Trophoblast cell (in vitro differentiated cells and primary cell): ENCODE data around the gene RAPGEFL1.
"Not testable (repeated sequence)": the region's sequence is repeated elsewhere in the genome, so short reads cannot be mapped to it uniquely, and the experiment has no call there.

Source experiments
- DNase-seq, 2 donors: peaks; one replicate each; pipeline ENCODE4 v3.0.0-alpha.2; 2016
- H2AFZ ChIP-seq: 2 replicates; pipeline ENCODE4 v1.6.1; 2013; ENCODE audit warnings: low read length, moderate library complexity, mild to moderate bottlenecking; ENCODE audit not compliant: insufficient read depth, poor library complexity
- H2AK5ac ChIP-seq: 2 replicates; pipeline ENCODE4 v1.6.1; 2013; ENCODE audit warnings: mild to moderate bottlenecking, low read length
- H2BK120ac ChIP-seq: 2 replicates; pipeline ENCODE4 v1.6.1; 2013; ENCODE audit warnings: low read length, mild to moderate bottlenecking, moderate library complexity; ENCODE audit not compliant: insufficient read depth, poor library complexity
- H2BK12ac ChIP-seq: 2 replicates; pipeline ENCODE4 v1.6.1; 2013; ENCODE audit warnings: mild to moderate bottlenecking, low read length, moderate library complexity
- H2BK5ac ChIP-seq: 2 replicates; pipeline ENCODE4 v1.6.1; 2013; ENCODE audit warnings: low read length, low read depth, moderate library complexity, mild to moderate bottlenecking; ENCODE audit not compliant: poor library complexity
- H3K14ac ChIP-seq: 2 replicates; pipeline ENCODE4 v1.6.1; 2013; ENCODE audit warnings: mild to moderate bottlenecking, low read length
- H3K18ac ChIP-seq: 2 replicates; pipeline ENCODE4 v1.6.1; 2013; ENCODE audit warnings: mild to moderate bottlenecking, low read length
- H3K23ac ChIP-seq: 2 replicates; pipeline ENCODE4 v1.6.1; 2013; ENCODE audit warnings: low read length
- H3K27ac ChIP-seq: 2 replicates; pipeline ENCODE4 v1.5.1; 2013; ENCODE audit warnings: low read depth, mild to moderate bottlenecking, inconsistent platforms, low read length, moderate library complexity
- H3K27me3 ChIP-seq: 2 replicates; pipeline ENCODE4 v1.6.1; 2013; ENCODE audit warnings: inconsistent platforms, mild to moderate bottlenecking, low read length, moderate library complexity; ENCODE audit not compliant: insufficient read depth
- H3K36me3 ChIP-seq, 2 experiments: 1 replicate in 1 of 2; 2 replicates in 1 of 2; pipeline ENCODE4 v1.6.1; 2013; ENCODE audit warnings: low read length in 2 of 2, mild to moderate bottlenecking in 2 of 2, moderate library complexity in 1 of 2; ENCODE audit not compliant: insufficient read depth in 2 of 2, control insufficient read depth in 1 of 2
- H3K4ac ChIP-seq: 2 replicates; pipeline ENCODE4 v1.6.1; 2013; ENCODE audit warnings: low read depth, mild to moderate bottlenecking, low read length, moderate library complexity
- H3K4me1 ChIP-seq, 2 experiments: 1 replicate in 1 of 2; 2 replicates in 1 of 2; pipeline ENCODE4 v1.6.1; 2013; ENCODE audit warnings: low read length in 2 of 2, mild to moderate bottlenecking in 2 of 2, moderate library complexity in 1 of 2; ENCODE audit not compliant: insufficient read depth in 2 of 2, control insufficient read depth in 1 of 2
- H3K4me2 ChIP-seq: 2 replicates; pipeline ENCODE4 v1.6.1; 2013; ENCODE audit warnings: inconsistent platforms, mild to moderate bottlenecking, low read length, moderate library complexity
- H3K4me3 ChIP-seq: 2 replicates; pipeline ENCODE4 v1.5.1; 2013; ENCODE audit warnings: mild to moderate bottlenecking, low read depth, low read length, inconsistent platforms
- H3K79me1 ChIP-seq: one replicate; pipeline ENCODE4 v1.6.1; 2013; ENCODE audit warnings: low read length
- H3K79me2 ChIP-seq: 2 replicates; pipeline ENCODE4 v1.6.1; 2013; ENCODE audit warnings: low read length, mild to moderate bottlenecking; ENCODE audit not compliant: control insufficient read depth, insufficient read depth, poor library complexity
- H3K9ac ChIP-seq: 2 replicates; pipeline ENCODE4 v1.6.1; 2013; ENCODE audit warnings: mild to moderate bottlenecking, low read length
- H3K9me3 ChIP-seq: 2 replicates; pipeline ENCODE4 v1.6.1; 2013; ENCODE audit warnings: low read depth, mild to moderate bottlenecking, control low read depth, inconsistent platforms, low read length; ENCODE audit not compliant: insufficient read depth
- H4K12ac ChIP-seq: 2 replicates; pipeline ENCODE4 v1.6.1; 2013; ENCODE audit warnings: low read depth, mild to moderate bottlenecking, low read length, moderate library complexity
- H4K8ac ChIP-seq: 2 replicates; pipeline ENCODE4 v1.6.1; 2013; ENCODE audit warnings: low read depth, mild to moderate bottlenecking, low read length, moderate library complexity
- H4K91ac ChIP-seq: one replicate; pipeline ENCODE4 v1.6.1; 2013; ENCODE audit warnings: low read depth, mild to moderate bottlenecking, low read length, moderate library complexity
- WGBS: extraction: QIAGEN DNeasy Blood & Tissue Kit; methylation state at CpG from one replicate; pipeline ENCODE4 v1.1.7; 2013; ENCODE audit warnings: missing lambda C conversion rate; ENCODE audit not compliant: insufficient read length, insufficient coverage; ENCODE audit errors: extremely low coverage; 5-methylcytosine and 5-hydroxymethylcytosine counted together

The RAPGEFL1 gene

DNA sequence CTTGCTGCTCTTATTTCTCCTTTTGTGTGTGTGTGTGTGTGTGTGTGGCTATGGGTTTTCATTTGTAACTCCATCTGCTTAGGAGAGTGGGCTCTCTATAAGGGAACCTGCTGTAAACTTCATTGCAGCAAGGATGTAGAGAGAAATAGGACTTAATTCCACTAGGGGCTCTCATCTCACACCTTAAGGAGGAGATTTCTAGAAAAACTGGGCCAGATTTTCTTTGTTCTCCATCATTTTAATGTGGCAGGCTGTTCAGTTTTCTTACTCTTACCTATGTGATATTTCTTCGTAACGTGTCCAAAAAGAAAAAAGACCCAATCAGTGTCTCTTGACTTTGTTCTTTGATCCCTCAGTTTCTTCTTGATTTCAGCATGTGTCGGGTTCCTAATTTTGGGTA lies 41.5 kb upstream of the RAPGEFL1 start:
- Histone ChIP-seq H3K27me3 (no peaks in the 10 kb centered on the region), H4K8ac (no peak overlapping the region), H3K9ac (no peak overlapping the region), H3K18ac (no peak overlapping the region), H3K36me3 (peaks cover 12 to 41% of the 10 kb centered on the region in 2 experiments), H3K27ac (no peak overlapping the region), H3K79me1 (peaks cover 10% of the 10 kb centered on the region), H4K91ac (no peak overlapping the region), H2BK120ac (no peak overlapping the region), H3K9me3 (no peaks in the 10 kb centered on the region), H3K79me2 (peaks cover 7% of the 10 kb centered on the region), H2AK5ac (no peak overlapping the region), H2BK5ac (no peak overlapping the region), H3K4me1 (peaks cover 5% of the 10 kb centered on the region in 2 experiments), H2BK12ac (no peak overlapping the region), H3K4me3 (no peak overlapping the region), H2AFZ (no peak overlapping the region), H3K14ac (no peak overlapping the region), H4K12ac (no peak overlapping the region), H3K4ac (no peak overlapping the region), H3K4me2 (no peak overlapping the region), H3K23ac (no peak overlapping the region)
- WGBS = no CpG with 5 or more reads among the region's 3 CpGs
- no peak for DNase-seq

DNA sequence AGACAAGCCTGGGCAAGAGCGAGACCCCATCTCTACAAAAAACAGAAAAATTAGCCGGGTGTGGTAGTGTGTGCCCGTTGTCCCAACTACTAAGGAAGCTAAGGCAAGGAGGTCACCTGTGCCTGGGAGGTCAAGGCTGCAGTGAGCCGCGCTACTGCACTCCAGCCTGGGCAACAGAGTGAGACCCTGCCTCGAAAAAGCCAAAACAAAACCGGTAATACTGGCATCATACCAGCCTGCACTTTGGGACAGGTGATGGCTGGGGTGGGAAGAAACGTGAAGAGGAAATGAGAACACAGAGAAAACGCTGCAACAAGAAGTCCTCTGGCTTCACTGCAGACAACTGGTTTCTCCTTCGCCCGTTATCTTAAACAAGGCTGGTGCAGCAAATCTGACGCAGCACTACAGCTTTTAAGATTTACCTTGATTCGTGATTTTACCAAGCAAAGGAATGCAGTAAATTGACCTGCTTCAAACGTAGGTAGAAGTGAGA lies 37.7 kb upstream of the RAPGEFL1 start:
- peak overlapping the region; percentile 72 for H2AK5ac ChIP-seq
- no peak for DNase-seq
- H4K12ac ChIP-seq = peak overlapping the region; percentile 57
- H3K9me3 ChIP-seq = no peaks in the 10 kb centered on the region
- no peaks in the 10 kb centered on the region for H3K27me3 ChIP-seq
- H3K4me2 ChIP-seq = peak overlapping the region; percentile 65
- H3K27ac ChIP-seq = peak overlapping the region; percentile 60
- H2BK120ac ChIP-seq = peak overlapping the region; percentile 29
- H3K18ac ChIP-seq = peak overlapping the region; percentile 12
- peaks cover 5 to 9% of the 10 kb centered on the region in 2 experiments for H3K4me1 ChIP-seq
- H2AFZ ChIP-seq = peak overlapping the region; percentile 50
- peak overlapping the region; percentile 50 for H4K91ac ChIP-seq
- no peak overlapping the region for H2BK12ac ChIP-seq
- no peak overlapping the region for H3K23ac ChIP-seq
- peak overlapping the region; percentile 33 for H3K14ac ChIP-seq
- H4K8ac ChIP-seq = peak overlapping the region; percentile 80
- H3K79me2 ChIP-seq = peaks cover 7% of the 10 kb centered on the region
- H3K79me1 ChIP-seq = peaks cover 10% of the 10 kb centered on the region
- WGBS = no CpG with 5 or more reads among the region's 14 CpGs
- H3K9ac ChIP-seq = peak overlapping the region; percentile 59
- H3K36me3 ChIP-seq = peaks cover 8 to 22% of the 10 kb centered on the region in 2 experiments
- H3K4me3 ChIP-seq = peak overlapping the region; percentile 51
- peak overlapping the region; percentile 68 for H3K4ac ChIP-seq
- peak overlapping the region; percentile 29 for H2BK5ac ChIP-seq

- not testable (repeated sequence) for H3K18ac ChIP-seq, H4K12ac ChIP-seq, H3K4me1 ChIP-seq, H3K4me2 ChIP-seq, H2BK12ac ChIP-seq, H3K4ac ChIP-seq, H3K23ac ChIP-seq, H2AK5ac ChIP-seq, H2AFZ ChIP-seq, H3K4me3 ChIP-seq, H3K14ac ChIP-seq, H3K9ac ChIP-seq, H4K91ac ChIP-seq, H3K79me2 ChIP-seq, H3K27ac ChIP-seq, H2BK120ac ChIP-seq, H3K27me3 ChIP-seq, H3K79me1 ChIP-seq, H2BK5ac ChIP-seq, H3K9me3 ChIP-seq, H4K8ac ChIP-seq, DNase-seq
- H3K36me3 ChIP-seq = peaks cover 6 to 17% of the 10 kb centered on the region in 2 experiments
- WGBS = no CpG with 5 or more reads among the region's 3 CpGs
These were observed 34.1 kb upstream of the RAPGEFL1 start for GRCh38 chr17:40143166-40143565.

- Histone ChIP-seq H4K12ac (no peak overlapping the region), H3K79me2 (peaks cover under 1% of the 10 kb centered on the region), H3K79me1 (peaks cover under 1% of the 10 kb centered on the region), H4K91ac (no peak overlapping the region), H3K18ac (no peak overlapping the region), H2AFZ (no peak overlapping the region), H3K9me3 (no peaks in the 10 kb centered on the region), H3K4me3 (no peak overlapping the region), H2BK12ac (no peak overlapping the region), H3K27me3 (no peaks in the 10 kb centered on the region), H3K4ac (no peak overlapping the region), H3K36me3 (peaks cover 10 to 28% of the 10 kb centered on the region in 2 experiments), H2BK120ac (no peak overlapping the region), H3K4me2 (no peak overlapping the region), H3K27ac (no peak overlapping the region), H3K4me1 (peaks cover 0 to 4% of the 10 kb centered on the region in 2 experiments), H2BK5ac (no peak overlapping the region), H3K23ac (no peak overlapping the region), H2AK5ac (no peak overlapping the region), H3K9ac (no peak overlapping the region), H3K14ac (no peak overlapping the region), H4K8ac (no peak overlapping the region)
- no peak for DNase-seq
- no CpG with 5 or more reads among the region's 3 CpGs for whole genome bisulfite sequencing
These were observed 31.8 kb upstream of the RAPGEFL1 start for GRCh38 chr17:40145476-40145875.
